Vagina (tissue), 2 donors: ENCODE results near the gene LRRC47.

Source experiments
- POLR2AphosphoS5 ChIP-seq, 2 donors: sonication (generic); formaldehyde crosslinking; IDR thresholded peaks; one replicate each; pipeline ENCODE4 v1.9.0; 2017; ENCODE audit warnings: antibody characterized with exemption in 2 of 2, mild to moderate bottlenecking in 2 of 2, low read depth in 1 of 2; ENCODE audit not compliant: insufficient read depth in 1 of 2
- TF ChIP-seq, protein P1 (sequence below), 3 experiments: fragments of 450-650 bp in 2 of 3; fragments of 200-600 bp in 1 of 3; sonication (generic) in 1 of 3; IDR thresholded peaks; one replicate each; pipeline ENCODE4 v1.5.1; 2017 to 2019; ENCODE audit warnings: antibody characterized with exemption in 3 of 3, mild to moderate bottlenecking in 2 of 3, moderate library complexity in 2 of 3

DNA sequence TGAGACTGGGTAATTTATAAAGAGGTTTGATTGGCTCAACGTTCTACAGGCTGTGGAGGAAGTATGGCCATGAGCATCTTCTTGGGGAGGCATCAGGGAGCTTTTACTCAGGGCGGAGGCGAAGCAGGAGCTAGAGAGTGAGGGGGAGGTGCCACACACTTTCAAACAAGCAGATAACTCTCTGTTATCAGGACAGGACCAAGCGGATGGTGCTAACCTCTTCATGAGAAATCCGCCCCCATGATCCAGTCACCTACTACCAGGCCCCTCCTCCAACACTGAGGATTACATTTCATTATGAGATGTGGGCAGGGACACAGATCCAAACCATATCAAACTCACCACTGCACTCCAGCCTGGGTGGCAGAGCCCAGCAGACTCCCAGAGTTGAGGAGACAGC, 11.5 kb upstream of the LRRC47 start:
- TF ChIP-seq, protein P1, sequence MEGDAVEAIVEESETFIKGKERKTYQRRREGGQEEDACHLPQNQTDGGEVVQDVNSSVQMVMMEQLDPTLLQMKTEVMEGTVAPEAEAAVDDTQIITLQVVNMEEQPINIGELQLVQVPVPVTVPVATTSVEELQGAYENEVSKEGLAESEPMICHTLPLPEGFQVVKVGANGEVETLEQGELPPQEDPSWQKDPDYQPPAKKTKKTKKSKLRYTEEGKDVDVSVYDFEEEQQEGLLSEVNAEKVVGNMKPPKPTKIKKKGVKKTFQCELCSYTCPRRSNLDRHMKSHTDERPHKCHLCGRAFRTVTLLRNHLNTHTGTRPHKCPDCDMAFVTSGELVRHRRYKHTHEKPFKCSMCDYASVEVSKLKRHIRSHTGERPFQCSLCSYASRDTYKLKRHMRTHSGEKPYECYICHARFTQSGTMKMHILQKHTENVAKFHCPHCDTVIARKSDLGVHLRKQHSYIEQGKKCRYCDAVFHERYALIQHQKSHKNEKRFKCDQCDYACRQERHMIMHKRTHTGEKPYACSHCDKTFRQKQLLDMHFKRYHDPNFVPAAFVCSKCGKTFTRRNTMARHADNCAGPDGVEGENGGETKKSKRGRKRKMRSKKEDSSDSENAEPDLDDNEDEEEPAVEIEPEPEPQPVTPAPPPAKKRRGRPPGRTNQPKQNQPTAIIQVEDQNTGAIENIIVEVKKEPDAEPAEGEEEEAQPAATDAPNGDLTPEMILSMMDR (IDR thresholded peaks at IDR 0.05) = no peak
- no peak for TF ChIP-seq POLR2AphosphoS5 (IDR thresholded peaks at IDR 0.05; ENCODE audit: insufficient read depth in 1 of 2, low read depth in 1 of 2)
